GM19240 (cell line): ENCODE data around the gene CHST13.
"Not testable (repeated sequence)": the region's sequence is repeated elsewhere in the genome, so short reads cannot be mapped to it uniquely, and the experiment has no call there.

Experiments used
- DNase-seq: peaks from one replicate; pipeline ENCODE4 v3.0.0; 2011; ENCODE audit warnings: low spot score; ENCODE audit not compliant: insufficient read length

The CHST13 gene

DNA sequence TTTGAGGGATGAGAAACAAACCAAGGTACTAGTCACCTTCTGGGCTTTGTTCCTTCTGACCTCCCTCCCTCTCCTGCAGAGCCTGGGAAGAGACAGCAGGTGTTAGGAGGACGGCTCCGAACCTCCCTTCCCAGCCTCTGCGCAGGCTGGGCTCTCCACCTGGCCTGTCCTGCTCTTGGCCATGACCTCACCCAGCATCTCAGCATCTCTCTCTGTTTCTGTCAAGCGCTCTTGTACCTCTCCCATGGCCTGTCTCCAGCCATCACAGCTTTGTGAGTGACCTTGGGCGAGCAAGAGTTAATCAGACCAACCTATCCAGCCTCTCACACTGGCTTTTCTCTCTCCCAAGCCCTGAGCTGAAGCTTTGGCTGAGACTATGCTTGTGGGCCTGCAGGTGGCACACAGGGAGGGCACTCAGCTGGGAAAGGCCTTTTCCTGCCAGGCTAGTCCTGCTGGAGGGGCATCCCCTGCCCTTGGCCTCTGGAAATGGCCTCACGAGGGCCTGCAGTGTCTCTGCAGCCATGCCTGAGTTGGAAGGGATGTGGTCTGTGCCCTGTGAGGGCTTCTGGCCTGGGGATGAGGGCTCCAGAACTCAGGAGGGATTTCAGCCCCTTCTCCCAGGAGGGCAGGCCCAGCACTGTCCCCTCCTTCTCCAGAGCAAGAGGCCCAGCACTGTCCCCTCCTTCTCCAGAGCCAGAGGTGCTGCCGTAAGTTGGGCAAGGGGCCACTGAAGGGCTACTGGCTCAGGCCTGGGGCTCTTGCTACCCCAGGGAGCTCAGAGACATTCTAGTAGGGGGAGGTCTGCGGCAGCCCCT, 2.1 kb downstream of the CHST13 start:
- DNase-seq, result no peak

DNA sequence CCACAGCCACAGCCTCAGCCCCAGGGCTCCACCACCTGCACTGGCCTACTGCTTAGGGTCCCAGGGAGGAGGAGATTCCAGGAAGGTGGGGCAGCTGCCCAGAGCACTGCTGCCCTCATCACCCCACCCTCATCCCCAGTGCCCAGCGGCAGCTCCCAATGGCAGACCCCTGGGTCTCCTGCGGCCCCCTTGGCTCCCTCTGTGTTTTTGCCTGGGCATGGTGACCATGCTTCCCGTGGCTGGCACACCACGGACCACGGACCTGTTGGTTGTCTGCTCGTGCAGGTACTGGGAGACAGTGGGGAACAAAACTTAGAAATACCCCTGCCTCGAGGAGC, 2.7 kb downstream of the CHST13 start:
- no peak for DNase-seq

- DNase-seq, result no peak
These were observed 3.1 kb downstream of the CHST13 start for GRCh38 chr3:126527006-126527405.

- DNase-seq, result no peak
These were observed 3.7 kb downstream of the CHST13 start for GRCh38 chr3:126527455-126528211.

- no peak for DNase-seq
These were observed 4.5 kb downstream of the CHST13 start for GRCh38 chr3:126528419-126528799.

DNA sequence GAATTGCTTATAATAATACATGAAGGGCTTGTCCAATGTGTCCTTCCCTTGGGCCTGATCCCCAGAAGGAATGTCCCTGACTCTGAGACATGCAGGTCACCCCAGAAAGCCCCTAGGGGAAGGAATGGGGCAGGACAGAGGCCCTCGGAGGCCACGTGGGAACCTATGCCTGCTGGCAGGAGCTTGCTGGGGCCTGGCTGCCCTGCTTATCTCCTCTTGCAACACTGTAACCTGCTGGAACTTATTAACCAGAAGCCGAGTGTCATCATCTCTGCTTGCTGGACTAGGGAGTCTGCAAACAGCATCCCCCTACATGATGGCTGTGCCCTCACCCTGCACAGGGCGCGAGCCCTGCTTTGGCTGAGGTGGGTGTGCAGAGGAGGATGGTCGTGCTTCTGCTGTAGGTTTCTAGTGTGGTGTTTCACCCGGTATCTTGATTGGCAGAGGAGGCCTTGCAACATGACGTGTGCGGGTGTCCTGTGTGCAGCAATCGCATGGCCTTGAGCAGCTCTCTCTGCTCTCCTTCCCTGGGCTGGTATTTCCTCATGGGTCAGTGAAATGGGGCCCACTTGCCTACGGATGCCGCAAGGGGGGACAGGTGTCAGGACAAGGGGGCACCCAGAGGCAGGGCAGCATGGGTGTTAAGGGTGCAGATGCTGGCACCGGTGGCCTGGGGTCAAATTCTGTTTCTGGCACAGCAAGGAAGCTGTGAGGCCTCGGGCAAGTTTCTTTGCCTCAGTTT, 5.0 kb downstream of the CHST13 start:
- DNase-seq, result no peak

GRCh38 chr3:126529585-126530170, 5.7 kb downstream of the CHST13 start:
- DNase-seq, result no peak

GRCh38 chr3:126530171-126531050, 6.5 kb downstream of the CHST13 start:
- DNase-seq, result no peak

GRCh38 chr3:126531051-126531330, 7.0 kb downstream of the CHST13 start:
- DNase-seq, result no peak

DNA sequence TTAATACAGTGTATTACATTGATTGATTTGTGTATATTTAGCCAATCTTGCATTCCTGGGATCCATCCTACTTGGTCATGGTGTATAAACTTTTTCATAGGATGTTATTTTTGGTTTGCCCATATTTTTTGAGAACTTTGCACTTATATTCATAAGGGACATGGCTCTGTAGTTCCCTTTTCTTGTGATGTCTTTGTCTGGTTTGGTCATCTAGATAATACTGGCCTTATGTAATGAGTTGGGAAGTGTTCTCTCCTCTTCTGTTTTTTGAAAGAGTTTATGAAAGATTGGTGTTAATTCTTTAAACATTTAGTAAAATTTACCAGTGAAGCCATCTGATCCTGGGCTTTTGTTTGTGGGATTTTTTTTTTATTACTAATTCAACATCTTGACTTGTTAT, 9.6 kb downstream of the CHST13 start:
- no peak for DNase-seq

DNA sequence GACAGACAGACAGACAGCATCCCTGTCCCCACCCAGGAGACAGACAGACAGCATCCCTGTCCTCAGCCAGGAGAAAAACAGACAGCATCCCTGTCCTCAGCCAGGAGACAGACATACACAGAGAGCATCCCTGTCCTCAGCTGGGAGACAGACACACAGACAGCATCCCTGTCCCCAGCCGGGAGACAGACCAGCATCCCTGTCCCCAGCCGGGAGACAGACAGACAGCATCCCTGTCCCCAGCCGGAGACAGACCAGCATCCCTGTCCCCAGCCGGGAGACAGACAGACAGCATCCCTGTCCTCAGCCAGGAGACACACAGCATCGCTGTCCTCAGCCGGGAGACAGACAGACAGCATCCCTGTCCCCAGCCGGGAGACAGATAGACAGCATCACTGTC, 10.8 kb downstream of the CHST13 start:
- DNase-seq, result not testable (repeated sequence)

DNA sequence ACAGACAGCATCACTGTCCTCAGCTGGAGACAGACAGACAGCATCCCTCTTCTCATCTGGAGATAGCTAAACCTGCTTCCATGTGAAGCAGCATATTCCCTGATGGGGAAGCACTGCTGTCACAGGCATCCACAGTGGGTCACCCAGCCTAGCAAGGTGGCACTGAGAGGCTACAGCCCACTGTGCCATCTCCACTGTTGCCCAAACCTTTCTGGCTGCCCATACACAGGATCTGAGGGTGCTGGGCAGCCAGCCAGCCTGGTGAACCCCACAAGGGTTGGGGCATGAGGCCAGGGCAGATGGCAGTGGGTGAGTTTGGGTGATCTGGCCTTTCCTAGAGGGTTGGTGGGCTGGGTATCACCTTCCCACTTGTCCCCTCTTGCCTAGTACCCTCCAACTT, 11.7 kb downstream of the CHST13 start:
- DNase-seq, result no peak

GRCh38 chr3:126536126-126536525, 12.2 kb downstream of the CHST13 start:
- DNase-seq, result no peak

GRCh38 chr3:126537116-126537729, 13.3 kb downstream of the CHST13 start:
- no peak for DNase-seq

DNA sequence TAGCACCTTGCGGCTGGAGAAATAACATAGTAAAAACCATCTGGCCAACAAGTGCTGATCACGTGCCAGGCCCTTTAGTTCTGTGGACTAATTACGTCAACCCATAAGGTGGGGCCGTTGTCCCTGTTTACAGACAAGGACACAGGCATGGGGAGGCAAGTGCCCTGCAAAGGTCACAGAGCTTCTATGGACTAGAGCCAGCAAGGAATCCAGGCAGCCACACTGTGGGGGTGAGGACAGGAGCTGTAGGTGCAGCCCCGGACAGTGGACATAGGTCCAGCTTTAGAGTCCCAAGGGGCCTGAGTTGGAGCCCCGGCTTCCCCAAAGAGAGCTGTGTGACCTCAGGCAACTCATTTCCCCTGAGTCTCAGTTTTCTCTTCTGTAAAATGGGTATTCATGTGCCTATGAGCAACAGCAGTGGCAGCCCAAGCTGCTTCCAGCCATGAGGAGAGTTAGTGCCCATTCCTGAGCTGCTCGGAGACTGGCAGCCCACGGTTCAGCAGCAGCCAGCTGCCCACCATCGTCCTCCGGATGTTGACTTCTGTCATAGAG, 13.9 kb downstream of the CHST13 start:
- no peak for DNase-seq

DNA sequence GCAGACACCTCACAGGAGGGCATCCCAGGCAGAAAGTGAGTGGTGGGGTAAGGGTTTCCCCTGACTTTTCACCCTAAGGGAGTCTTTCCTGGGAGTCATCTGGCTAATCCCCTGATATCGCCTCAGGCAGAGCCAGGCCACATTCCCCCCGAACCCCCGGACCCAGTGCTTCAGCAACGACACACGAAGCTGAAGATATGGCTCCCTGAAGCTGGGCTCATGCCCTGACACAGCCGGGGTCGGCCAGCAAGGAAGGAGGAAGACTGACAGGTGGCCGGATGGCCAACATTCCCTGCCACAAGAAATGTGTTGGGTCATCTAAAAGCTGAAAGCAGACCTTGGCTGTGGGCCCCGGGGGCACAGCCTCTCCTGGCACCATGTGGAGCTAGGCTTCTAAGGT, 14.4 kb downstream of the CHST13 start:
- DNase-seq, result no peak

- DNase-seq, result no peak
These were observed 15.0 kb downstream of the CHST13 start for GRCh38 chr3:126538966-126539365.

DNA sequence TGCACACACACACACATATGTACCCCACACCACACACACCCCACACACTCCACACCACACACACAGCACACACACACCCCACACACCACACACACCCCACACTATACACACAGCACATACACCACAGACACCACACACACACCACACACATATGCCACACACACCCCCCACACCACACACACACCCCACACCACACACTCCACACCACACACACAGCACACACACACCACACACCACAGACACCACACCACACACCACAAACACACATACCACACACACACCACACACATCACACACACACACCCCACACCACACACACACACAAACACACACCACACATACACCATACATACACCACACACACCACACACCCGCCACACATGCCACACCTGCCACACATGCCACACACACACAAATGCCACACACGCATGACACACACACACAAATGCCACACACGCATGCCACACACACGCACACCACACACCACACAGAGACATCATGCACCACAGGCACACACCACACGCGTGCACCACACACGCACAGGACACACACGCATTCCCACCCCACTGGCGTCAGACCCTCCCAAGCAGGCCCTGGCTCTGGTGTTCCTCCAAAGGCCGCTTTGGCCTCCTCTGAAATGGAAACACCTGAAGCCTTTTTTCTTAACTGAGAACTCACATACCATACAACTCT, 15.7 kb downstream of the CHST13 start:
- DNase-seq, result no peak

DNA sequence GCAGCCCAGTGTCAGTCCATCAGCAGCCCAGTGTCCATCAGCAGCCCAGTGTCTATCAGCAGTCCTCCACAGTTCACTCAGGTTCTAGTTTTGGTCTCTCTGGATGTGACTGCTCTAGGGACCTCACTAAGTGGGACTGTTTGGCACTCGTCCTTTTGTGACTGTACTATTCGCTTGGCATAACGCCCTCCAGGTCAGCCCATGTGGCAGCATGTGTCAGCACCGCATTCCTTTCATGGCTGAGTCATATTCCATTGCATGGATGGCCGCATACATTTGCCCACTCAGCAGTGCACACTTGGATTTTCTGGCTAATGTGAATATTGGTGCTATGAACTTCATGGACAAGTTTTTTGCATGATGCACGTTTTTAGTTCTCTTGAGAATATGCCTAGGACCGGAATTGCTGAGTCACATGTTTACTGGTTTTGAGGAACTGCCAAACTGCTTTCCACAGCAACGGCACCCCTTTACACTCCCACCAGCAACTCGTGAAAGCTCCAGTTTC, 16.4 kb downstream of the CHST13 start:
- DNase-seq, result no peak
